HepG2 (cell line): ENCODE results near the gene TDG. TPM values are rescaled to one million over a fixed set of nuclear protein-coding genes. Genes with fewer than 3 reads are reported as not detected.
A peak's percentile ranks its signal among the peaks of the same experiment; 100 is the strongest.

Experiments
- AGO1 ChIP-seq: fragments of 200-400 bp; formaldehyde crosslinking; IDR thresholded peaks from 2 replicates; pipeline ENCODE4 v1.6.1; 2017; ENCODE audit warnings: mild to moderate bottlenecking, low read depth, low read length, moderate library complexity; ENCODE audit not compliant: poor library complexity, severe bottlenecking
- ATF7-NPFF ChIP-seq: sonication (generic); formaldehyde crosslinking; IDR thresholded peaks from 2 replicates; pipeline ENCODE4 v1.8.1; 2023; ENCODE audit warnings: mild to moderate bottlenecking, low read depth, missing genetic modification reagents, moderate library complexity
- CAMTA2 ChIP-seq: sonication (generic); formaldehyde crosslinking; IDR thresholded peaks from 2 replicates; pipeline ENCODE4 v1.4.0; 2020; ENCODE audit warnings: mild to moderate bottlenecking, missing genetic modification reagents, borderline replicate concordance
- CHD2 ChIP-seq: IDR thresholded peaks from 2 replicates; pipeline ENCODE4 v1.6.1; 2011; ENCODE audit warnings: low read depth, low read length, improper control_type of control experiment
- DMAP1 ChIP-seq: IDR thresholded peaks from 2 replicates; pipeline ENCODE4 v1.6.1; 2016
- FOXA3 ChIP-seq: IDR thresholded peaks from 2 replicates; pipeline ENCODE4 v1.6.1; 2016; ENCODE audit warnings: missing genetic modification reagents, missing compliant biosample characterization
- GMEB1 ChIP-seq: sonication (generic); formaldehyde crosslinking; IDR thresholded peaks from 2 replicates; pipeline ENCODE4 v1.5.1; 2020; ENCODE audit warnings: missing genetic modification reagents, mild to moderate bottlenecking, borderline replicate concordance
- HOXA9 ChIP-seq: sonication (generic); formaldehyde crosslinking; IDR thresholded peaks from 2 replicates; pipeline ENCODE4 v1.8.1; 2022; ENCODE audit warnings: missing genetic modification reagents, mild to moderate bottlenecking, moderate library complexity, borderline replicate concordance
- JARID2 ChIP-seq: sonication (generic); formaldehyde crosslinking; IDR thresholded peaks from 2 replicates; pipeline ENCODE4 v1.8.1; 2023; ENCODE audit warnings: missing genetic modification reagents, inconsistent platforms; ENCODE audit not compliant: insufficient replicate concordance
- NFE2L1 ChIP-seq: sonication (generic); formaldehyde crosslinking; IDR thresholded peaks from 2 replicates; pipeline ENCODE4 v1.4.0; 2020; ENCODE audit warnings: missing genetic modification reagents, mild to moderate bottlenecking, borderline replicate concordance
- REPIN1 ChIP-seq: sonication (generic); formaldehyde crosslinking; IDR thresholded peaks from 2 replicates; pipeline ENCODE4 v1.8.0; 2022; ENCODE audit warnings: missing genetic modification reagents, low read depth, mild to moderate bottlenecking, borderline replicate concordance
- RXRB ChIP-seq: IDR thresholded peaks from 2 replicates; pipeline ENCODE4 v1.6.1; 2016; ENCODE audit warnings: borderline replicate concordance, missing genetic modification reagents, missing compliant biosample characterization
- SKI ChIP-seq: fragments of 450-650 bp; IDR thresholded peaks from one replicate; pipeline ENCODE4 v1.6.1; 2018; ENCODE audit warnings: mild to moderate bottlenecking; ENCODE audit not compliant: partially characterized antibody
- U2AF2 ChIP-seq: fragments of 200-400 bp; formaldehyde crosslinking; IDR thresholded peaks from 2 replicates; pipeline ENCODE4 v1.6.1; 2017; ENCODE audit warnings: low read depth, mild to moderate bottlenecking, low read length
- ZNF207 ChIP-seq: fragments of 450-650 bp; IDR thresholded peaks from 2 replicates; pipeline ENCODE4 v1.6.1; 2016; ENCODE audit warnings: antibody characterized with exemption, borderline replicate concordance
- ZNF225 ChIP-seq: sonication (generic); formaldehyde crosslinking; IDR thresholded peaks from 2 replicates; pipeline ENCODE4 v1.4.0; 2020; ENCODE audit warnings: mild to moderate bottlenecking, missing genetic modification reagents
- ZNF326 ChIP-seq: sonication (generic); formaldehyde crosslinking; IDR thresholded peaks from 2 replicates; pipeline ENCODE4 v1.4.0; 2020; ENCODE audit warnings: missing genetic modification reagents, borderline replicate concordance
- ZNF562 ChIP-seq: sonication (generic); formaldehyde crosslinking; IDR thresholded peaks from 2 replicates; pipeline ENCODE4 v1.8.0; 2022; ENCODE audit warnings: missing genetic modification reagents, borderline replicate concordance
- ZNF563 ChIP-seq: sonication (generic); formaldehyde crosslinking; IDR thresholded peaks from 2 replicates; pipeline ENCODE4 v1.8.0; 2022; ENCODE audit warnings: mild to moderate bottlenecking, moderate library complexity, missing genetic modification reagents
- ZNF773 ChIP-seq: sonication (generic); formaldehyde crosslinking; IDR thresholded peaks from 2 replicates; pipeline ENCODE4 v1.4.0; 2020; ENCODE audit warnings: missing genetic modification reagents, borderline replicate concordance
- polyA plus RNA-seq, 8 experiments: library from polyadenylated mRNA; depleted of rRNA in 3 of 8; stranded (reverse) in 7 of 8; unstranded in 1 of 8; fragments of >200 nt; fragmentation: Illumina TruSeq in 4 of 8; extraction: Trizol in 4 of 8; gene quantifications; 2 replicates each; pipeline versions ENCODE4 v1.2.1 to v1.2.3, GENCODE V29; 2011 to 2016; ENCODE audit warnings: low read depth in 4 of 8, missing spikeins in 1 of 8, mixed read lengths in 1 of 8; ENCODE audit not compliant: insufficient read depth in 1 of 8
- total RNA-seq, 5 experiments: library from RNA; depleted of rRNA; stranded (reverse); fragments of >200 nt; fragmentation: Illumina TruSeq; extraction: Trizol; gene quantifications; 2 replicates each; pipeline ENCODE4 v1.2.3, GENCODE V29; 2016; ENCODE audit warnings: low read depth in 1 of 5
- TF ChIP-seq, protein P1 (sequence below): sonication (generic); formaldehyde crosslinking; IDR thresholded peaks from 2 replicates; pipeline ENCODE4 v1.4.0; 2020; ENCODE audit warnings: mild to moderate bottlenecking, missing genetic modification reagents
- TF ChIP-seq, protein P2 (sequence below): sonication (generic); formaldehyde crosslinking; conservative IDR thresholded peaks from 2 replicates; pipeline ENCODE4 v1.8.0; 2022; ENCODE audit warnings: low read depth, missing genetic modification reagents

Gene TDG
- total and polyA plus RNA-seq, 2 of the 13 experiments (the other 11 are each of a cell fraction or from before 2014, with no cell fraction given) = 14.2 to 19.5 TPM

- no peak for TF ChIP-seq ATF7-NPFF
- peak; percentile 66 for TF ChIP-seq DMAP1 (CRISPR knock-in tag)
- no peak for TF ChIP-seq SKI
- no peak; the same call in 1 of the 2 replicates for TF ChIP-seq ZNF773 (CRISPR knock-in tag)
- TF ChIP-seq ZNF225 = peak; percentile 62; the same call in 1 of the 2 replicates
- TF ChIP-seq ZNF326 = no peak
- peak; percentile 69; the same call in 1 of the 2 replicates for TF ChIP-seq ZNF563 (CRISPR knock-in tag)
- TF ChIP-seq CAMTA2 (CRISPR knock-in tag) = no peak; the same call in 1 of the 2 replicates
- TF ChIP-seq FOXA3 (CRISPR knock-in tag) = no peak; the same call in 1 of the 2 replicates
- TF ChIP-seq AGO1 = no peak
- TF ChIP-seq CHD2 = no peak
- TF ChIP-seq, protein P1, sequence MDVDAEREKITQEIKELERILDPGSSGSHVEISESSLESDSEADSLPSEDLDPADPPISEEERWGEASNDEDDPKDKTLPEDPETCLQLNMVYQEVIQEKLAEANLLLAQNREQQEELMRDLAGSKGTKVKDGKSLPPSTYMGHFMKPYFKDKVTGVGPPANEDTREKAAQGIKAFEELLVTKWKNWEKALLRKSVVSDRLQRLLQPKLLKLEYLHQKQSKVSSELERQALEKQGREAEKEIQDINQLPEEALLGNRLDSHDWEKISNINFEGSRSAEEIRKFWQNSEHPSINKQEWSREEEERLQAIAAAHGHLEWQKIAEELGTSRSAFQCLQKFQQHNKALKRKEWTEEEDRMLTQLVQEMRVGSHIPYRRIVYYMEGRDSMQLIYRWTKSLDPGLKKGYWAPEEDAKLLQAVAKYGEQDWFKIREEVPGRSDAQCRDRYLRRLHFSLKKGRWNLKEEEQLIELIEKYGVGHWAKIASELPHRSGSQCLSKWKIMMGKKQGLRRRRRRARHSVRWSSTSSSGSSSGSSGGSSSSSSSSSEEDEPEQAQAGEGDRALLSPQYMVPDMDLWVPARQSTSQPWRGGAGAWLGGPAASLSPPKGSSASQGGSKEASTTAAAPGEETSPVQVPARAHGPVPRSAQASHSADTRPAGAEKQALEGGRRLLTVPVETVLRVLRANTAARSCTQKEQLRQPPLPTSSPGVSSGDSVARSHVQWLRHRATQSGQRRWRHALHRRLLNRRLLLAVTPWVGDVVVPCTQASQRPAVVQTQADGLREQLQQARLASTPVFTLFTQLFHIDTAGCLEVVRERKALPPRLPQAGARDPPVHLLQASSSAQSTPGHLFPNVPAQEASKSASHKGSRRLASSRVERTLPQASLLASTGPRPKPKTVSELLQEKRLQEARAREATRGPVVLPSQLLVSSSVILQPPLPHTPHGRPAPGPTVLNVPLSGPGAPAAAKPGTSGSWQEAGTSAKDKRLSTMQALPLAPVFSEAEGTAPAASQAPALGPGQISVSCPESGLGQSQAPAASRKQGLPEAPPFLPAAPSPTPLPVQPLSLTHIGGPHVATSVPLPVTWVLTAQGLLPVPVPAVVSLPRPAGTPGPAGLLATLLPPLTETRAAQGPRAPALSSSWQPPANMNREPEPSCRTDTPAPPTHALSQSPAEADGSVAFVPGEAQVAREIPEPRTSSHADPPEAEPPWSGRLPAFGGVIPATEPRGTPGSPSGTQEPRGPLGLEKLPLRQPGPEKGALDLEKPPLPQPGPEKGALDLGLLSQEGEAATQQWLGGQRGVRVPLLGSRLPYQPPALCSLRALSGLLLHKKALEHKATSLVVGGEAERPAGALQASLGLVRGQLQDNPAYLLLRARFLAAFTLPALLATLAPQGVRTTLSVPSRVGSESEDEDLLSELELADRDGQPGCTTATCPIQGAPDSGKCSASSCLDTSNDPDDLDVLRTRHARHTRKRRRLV (CRISPR knock-in tag) = no peak
- TF ChIP-seq JARID2 (CRISPR knock-in tag) = no peak
- TF ChIP-seq, protein P2, sequence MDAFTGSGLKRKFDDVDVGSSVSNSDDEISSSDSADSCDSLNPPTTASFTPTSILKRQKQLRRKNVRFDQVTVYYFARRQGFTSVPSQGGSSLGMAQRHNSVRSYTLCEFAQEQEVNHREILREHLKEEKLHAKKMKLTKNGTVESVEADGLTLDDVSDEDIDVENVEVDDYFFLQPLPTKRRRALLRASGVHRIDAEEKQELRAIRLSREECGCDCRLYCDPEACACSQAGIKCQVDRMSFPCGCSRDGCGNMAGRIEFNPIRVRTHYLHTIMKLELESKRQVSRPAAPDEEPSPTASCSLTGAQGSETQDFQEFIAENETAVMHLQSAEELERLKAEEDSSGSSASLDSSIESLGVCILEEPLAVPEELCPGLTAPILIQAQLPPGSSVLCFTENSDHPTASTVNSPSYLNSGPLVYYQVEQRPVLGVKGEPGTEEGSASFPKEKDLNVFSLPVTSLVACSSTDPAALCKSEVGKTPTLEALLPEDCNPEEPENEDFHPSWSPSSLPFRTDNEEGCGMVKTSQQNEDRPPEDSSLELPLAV (CRISPR knock-in tag) = no peak
- peak; percentile 41; the same call in 1 of the 2 replicates for TF ChIP-seq NFE2L1 (CRISPR knock-in tag)
- TF ChIP-seq GMEB1 (CRISPR knock-in tag) = no peak; the same call in 1 of the 2 replicates
- no peak for TF ChIP-seq U2AF2
- TF ChIP-seq RXRB = no peak
- no peak for TF ChIP-seq REPIN1
- no peak for TF ChIP-seq HOXA9
- no peak for TF ChIP-seq ZNF207
- TF ChIP-seq ZNF562 (CRISPR knock-in tag) = no peak
Observed at GRCh38 chr12:103929046-103929783, 36.5 kb upstream of the TDG start (continued).
